ENCODE results near the gene KRTAP1-1. TPM values are rescaled to one million over a fixed set of nuclear protein-coding genes. Genes with fewer than 3 reads are reported as not detected.
"Not testable (repeated sequence)": the region's sequence is repeated elsewhere in the genome, so short reads cannot be mapped to it uniquely, and the experiment has no call there.

KRTAP1-1 gene
- total RNA-seq, 1 donor from 2014 or later = not detected

- intact Hi-C loops (cut with micrococcal nuclease) = no loop called here
These were observed 28.7 kb downstream of the KRTAP1-1 start for GRCh38 chr17:41012326-41013120.

GRCh38 chr17:41010441-41010840 is 30.8 kb downstream of the KRTAP1-1 start:
- H3K27ac Mint-ChIP-seq = no peak overlapping the region
- H3K4me1 Mint-ChIP-seq = no peaks in the 10 kb centered on the region
- H3K4me3 Mint-ChIP-seq = no peak overlapping the region
- H3K36me3 Mint-ChIP-seq (ENCODE audit: low read depth) = no peaks in the 10 kb centered on the region
- no peaks in the 10 kb centered on the region for H3K9me3 Mint-ChIP-seq
- peaks cover 7% of the 10 kb centered on the region for H3K27me3 Mint-ChIP-seq
- no peak for DNase-seq
- intact Hi-C loops (cut with micrococcal nuclease) = no loop called here

More at GRCh38 chr17:41012326-41013120, 28.7 kb downstream of the KRTAP1-1 start:
- Mint-ChIP-seq H3K9me3 (no peaks in the 10 kb centered on the region), H3K36me3 (ENCODE audit: low read depth) (no peaks in the 10 kb centered on the region), H3K27me3 (peaks cover 10% of the 10 kb centered on the region), H3K27ac (no peak overlapping the region), H3K4me1 (no peaks in the 10 kb centered on the region), H3K4me3 (no peak overlapping the region)
- no peak for DNase-seq

- H3K9me3 Mint-ChIP-seq = no peaks in the 10 kb centered on the region
- H3K4me1 Mint-ChIP-seq = no peaks in the 10 kb centered on the region
- no peak for DNase-seq
- peaks cover 6% of the 10 kb centered on the region for H3K27me3 Mint-ChIP-seq
- no peak overlapping the region for H3K4me3 Mint-ChIP-seq
- intact Hi-C loops (cut with micrococcal nuclease) = no loop called here
- H3K27ac Mint-ChIP-seq = no peak overlapping the region
- H3K36me3 Mint-ChIP-seq (ENCODE audit: low read depth) = no peaks in the 10 kb centered on the region
These were observed 31.3 kb downstream of the KRTAP1-1 start for GRCh38 chr17:41009936-41010335.

GRCh38 chr17:41009301-41009760 is 31.9 kb downstream of the KRTAP1-1 start:
- Mint-ChIP-seq H3K4me1 (no peaks in the 10 kb centered on the region), H3K27ac (no peak overlapping the region), H3K27me3 (peaks cover 6% of the 10 kb centered on the region), H3K4me3 (no peak overlapping the region), H3K9me3 (no peaks in the 10 kb centered on the region), H3K36me3 (ENCODE audit: low read depth) (no peaks in the 10 kb centered on the region)
- intact Hi-C loops (cut with micrococcal nuclease) = no loop called here
- no peak for DNase-seq

- intact Hi-C loops (cut with micrococcal nuclease) = no loop called here
- Mint-ChIP-seq H3K9me3 (no peaks in the 10 kb centered on the region), H3K27me3 (peaks cover 6% of the 10 kb centered on the region), H3K4me3 (no peak within 1 kb of the TSS), H3K4me1 (no peaks in the 10 kb centered on the region), H3K27ac (no peak within 1 kb of the TSS), H3K36me3 (ENCODE audit: low read depth) (no peaks in the 10 kb centered on the region)
- no peak for DNase-seq
These were observed 32.4 kb downstream of the KRTAP1-1 start, which contains the start of gene KRTAP3-1 for GRCh38 chr17:41008811-41009210. Gene KRTAP3-1 (minus strand): TSS chr17:41009128. CDS start chr17:41009074, 54 bp downstream.

GRCh38 chr17:41004397-41004796 is 36.9 kb downstream of the KRTAP1-1 start:
- H3K4me1 Mint-ChIP-seq = no peaks in the 10 kb centered on the region
- H3K4me3 Mint-ChIP-seq = no peak overlapping the region
- intact Hi-C loops (cut with micrococcal nuclease) = no loop called here

GRCh38 chr17:41003926-41004325 is 37.3 kb downstream of the KRTAP1-1 start:
- Mint-ChIP-seq H3K9me3 (no peaks in the 10 kb centered on the region), H3K36me3 (ENCODE audit: low read depth) (no peaks in the 10 kb centered on the region), H3K4me3 (no peak overlapping the region), H3K4me1 (no peaks in the 10 kb centered on the region), H3K27me3 (no peaks in the 10 kb centered on the region), H3K27ac (no peak overlapping the region)
- no peak for DNase-seq
- intact Hi-C loops (cut with micrococcal nuclease) = no loop called here

More at GRCh38 chr17:41004397-41004796, 36.9 kb downstream of the KRTAP1-1 start:
- Mint-ChIP-seq H3K9me3 (no peaks in the 10 kb centered on the region), H3K27ac (no peak overlapping the region), H3K36me3 (ENCODE audit: low read depth) (no peaks in the 10 kb centered on the region), H3K27me3 (no peaks in the 10 kb centered on the region)
- no peak for DNase-seq

- H3K36me3 Mint-ChIP-seq (ENCODE audit: low read depth) = no peaks in the 10 kb centered on the region
- H3K4me1 Mint-ChIP-seq = no peaks in the 10 kb centered on the region
- intact Hi-C loops (cut with micrococcal nuclease) = no loop called here
- H3K4me3 Mint-ChIP-seq = no peak overlapping the region
- H3K27ac Mint-ChIP-seq = no peak overlapping the region
- DNase-seq = no peak
- peaks cover 4% of the 10 kb centered on the region for H3K9me3 Mint-ChIP-seq
- H3K27me3 Mint-ChIP-seq = peaks cover 8% of the 10 kb centered on the region
These were observed 38.4 kb downstream of the KRTAP1-1 start for GRCh38 chr17:41002814-41003213.

GRCh38 chr17:41001795-41002194 is 39.5 kb downstream of the KRTAP1-1 start:
- peaks cover 17% of the 10 kb centered on the region for H3K27me3 Mint-ChIP-seq
- H3K36me3 Mint-ChIP-seq (ENCODE audit: low read depth) = no peaks in the 10 kb centered on the region
- H3K4me1 Mint-ChIP-seq = no peaks in the 10 kb centered on the region
- H3K4me3 Mint-ChIP-seq = no peak overlapping the region
- no peak overlapping the region for H3K27ac Mint-ChIP-seq
- H3K9me3 Mint-ChIP-seq = peaks cover 4% of the 10 kb centered on the region
- DNase-seq = no peak
- intact Hi-C loops (cut with micrococcal nuclease) = no loop called here

GRCh38 chr17:40999563-40999962 is 41.7 kb downstream of the KRTAP1-1 start, which contains the start of gene KRTAP3-2:
Gene KRTAP3-2 (minus strand): TSS chr17:40999906. CDS start chr17:40999853, 53 bp downstream.
- DNase-seq; H3K4me3 Mint-ChIP-seq; H3K27ac Mint-ChIP-seq; intact Hi-C loops (cut with micrococcal nuclease); H3K4me1 Mint-ChIP-seq; H3K36me3 Mint-ChIP-seq (ENCODE audit: low read depth); H3K9me3 Mint-ChIP-seq: not testable (repeated sequence)
- peaks cover 24% of the 10 kb centered on the region for H3K27me3 Mint-ChIP-seq

- DNase-seq = no peak
- no peak overlapping the region for H3K27ac Mint-ChIP-seq
- no peaks in the 10 kb centered on the region for H3K4me1 Mint-ChIP-seq
- no peak overlapping the region for H3K4me3 Mint-ChIP-seq
- peaks cover 41% of the 10 kb centered on the region for H3K27me3 Mint-ChIP-seq
- intact Hi-C loops (cut with micrococcal nuclease) = no loop called here
- no peaks in the 10 kb centered on the region for H3K36me3 Mint-ChIP-seq (ENCODE audit: low read depth)
- peaks cover 4% of the 10 kb centered on the region for H3K9me3 Mint-ChIP-seq
These were observed 43.9 kb downstream of the KRTAP1-1 start for GRCh38 chr17:40997361-40997760.

GRCh38 chr17:40996829-40997228 is 44.4 kb downstream of the KRTAP1-1 start:
- intact Hi-C loops (cut with micrococcal nuclease) = no loop called here
- H3K27ac Mint-ChIP-seq = no peak overlapping the region
- H3K27me3 Mint-ChIP-seq = peaks cover 44% of the 10 kb centered on the region
- no peaks in the 10 kb centered on the region for H3K4me1 Mint-ChIP-seq
- no peak overlapping the region for H3K4me3 Mint-ChIP-seq
- no peak for DNase-seq
- H3K36me3 Mint-ChIP-seq (ENCODE audit: low read depth) = no peaks in the 10 kb centered on the region
- peaks cover 4% of the 10 kb centered on the region for H3K9me3 Mint-ChIP-seq

GRCh38 chr17:40995116-40995515 is 46.1 kb downstream of the KRTAP1-1 start:
- peaks cover 47% of the 10 kb centered on the region for H3K27me3 Mint-ChIP-seq
- H3K4me1 Mint-ChIP-seq = no peaks in the 10 kb centered on the region
- no peak overlapping the region for H3K4me3 Mint-ChIP-seq
- DNase-seq = no peak
- peaks cover 4% of the 10 kb centered on the region for H3K9me3 Mint-ChIP-seq
- H3K36me3 Mint-ChIP-seq (ENCODE audit: low read depth) = no peaks in the 10 kb centered on the region
- no peak overlapping the region for H3K27ac Mint-ChIP-seq
- intact Hi-C loops (cut with micrococcal nuclease) = no loop called here

- no peak within 1 kb of the TSS for H3K27ac Mint-ChIP-seq
- no peak for DNase-seq
- H3K9me3 Mint-ChIP-seq = peaks cover 3% of the 10 kb centered on the region
- H3K4me3 Mint-ChIP-seq = no peak within 1 kb of the TSS
- peaks cover 52% of the 10 kb centered on the region for H3K27me3 Mint-ChIP-seq
- no peaks in the 10 kb centered on the region for H3K4me1 Mint-ChIP-seq
- intact Hi-C loops (cut with micrococcal nuclease) = no loop called here
- H3K36me3 Mint-ChIP-seq (ENCODE audit: low read depth) = no peaks in the 10 kb centered on the region
These were observed 47.4 kb downstream of the KRTAP1-1 start, which contains the start of gene KRTAP3-3 for GRCh38 chr17:40993839-40994238. Gene KRTAP3-3 (minus strand): TSS chr17:40994164. CDS start chr17:40994097, 67 bp downstream.

Data from activated CD4-positive, alpha-beta T cell treated with anti-CD3 and anti-CD28 coated beads, Interleukin-2, amount 10 ng/mL, durations not matched to agents 24 days and 14 days (primary cell).